H9 (cell line): ENCODE data around the gene ZC3H10. TPM values are rescaled to one million over a fixed set of nuclear protein-coding genes. Genes with fewer than 3 reads are reported as not detected.

Experiments
- DNase-seq: peaks from one replicate; pipeline ENCODE4 v3.0.0-alpha.2; 2017
- H2AFZ ChIP-seq: one replicate; pipeline ENCODE4 v1.6.1; 2013; ENCODE audit warnings: mild to moderate bottlenecking, low read length, control low read depth, moderate library complexity
- H2AK5ac ChIP-seq: 2 replicates; pipeline ENCODE4 v1.6.1; 2013; ENCODE audit warnings: low read length, control low read depth, mixed read lengths; ENCODE audit not compliant: insufficient read length
- H2BK120ac ChIP-seq: one replicate; pipeline ENCODE4 v1.6.1; 2013; ENCODE audit warnings: low read depth, mild to moderate bottlenecking, low read length, control low read depth, inconsistent platforms; ENCODE audit not compliant: poor library complexity, severe bottlenecking
- H2BK12ac ChIP-seq: 2 replicates; pipeline ENCODE4 v1.6.1; 2013; ENCODE audit warnings: low read length, control low read depth, mixed read lengths, low read depth; ENCODE audit not compliant: insufficient read length
- H2BK15ac ChIP-seq: 2 replicates; pipeline ENCODE4 v1.6.1; 2013; ENCODE audit warnings: low read depth, low read length, control low read depth
- H2BK20ac ChIP-seq: one replicate; pipeline ENCODE4 v1.6.1; 2013; ENCODE audit warnings: low read depth, mild to moderate bottlenecking, low read length, control low read depth, inconsistent platforms; ENCODE audit not compliant: poor library complexity, severe bottlenecking
- H2BK5ac ChIP-seq: 2 replicates; pipeline ENCODE4 v1.6.1; 2013; ENCODE audit warnings: low read length, control low read depth, mixed read lengths; ENCODE audit not compliant: insufficient read length
- H3K14ac ChIP-seq: 2 replicates; pipeline ENCODE4 v1.6.1; 2013; ENCODE audit warnings: low read length, control low read depth; ENCODE audit not compliant: insufficient read depth
- H3K18ac ChIP-seq: 2 replicates; pipeline ENCODE4 v1.6.1; 2013; ENCODE audit warnings: low read depth, mild to moderate bottlenecking, mixed read lengths, low read length, control low read depth; ENCODE audit not compliant: insufficient read length
- H3K23ac ChIP-seq: 2 replicates; pipeline ENCODE4 v1.6.1; 2013; ENCODE audit warnings: low read length, control low read depth, mixed read lengths, low read depth; ENCODE audit not compliant: insufficient read length
- H3K23me2 ChIP-seq: 2 replicates; pipeline ENCODE4 v1.6.1; 2013; ENCODE audit warnings: low read depth, mild to moderate bottlenecking, mixed read lengths, low read length, control low read depth; ENCODE audit not compliant: insufficient read length, poor library complexity, severe bottlenecking
- H3K27ac ChIP-seq: 2 replicates; pipeline ENCODE4 v1.5.1; 2013; ENCODE audit warnings: low read length, control low read depth, mixed read lengths, low read depth; ENCODE audit not compliant: insufficient read length
- H3K27me3 ChIP-seq: 2 replicates; pipeline ENCODE4 v1.6.1; 2013; ENCODE audit warnings: low read length, control low read depth, inconsistent platforms; ENCODE audit not compliant: insufficient read depth
- H3K4ac ChIP-seq: 2 replicates; pipeline ENCODE4 v1.6.1; 2013; ENCODE audit warnings: low read depth, mild to moderate bottlenecking, control low read depth, inconsistent platforms, low read length, moderate library complexity
- H3K4me1 ChIP-seq: 2 replicates; pipeline ENCODE4 v1.6.1; 2013; ENCODE audit warnings: low read length, control low read depth, inconsistent platforms; ENCODE audit not compliant: insufficient read depth
- H3K4me2 ChIP-seq: 2 replicates; pipeline ENCODE4 v1.6.1; 2013; ENCODE audit warnings: low read length, control low read depth, mixed read lengths; ENCODE audit not compliant: insufficient read length, insufficient read depth
- H3K56ac ChIP-seq: 2 replicates; pipeline ENCODE4 v1.6.1; 2013; ENCODE audit warnings: low read depth, mild to moderate bottlenecking, mixed read lengths, low read length, control low read depth; ENCODE audit not compliant: insufficient read length
- H3K79me1 ChIP-seq: 2 replicates; pipeline ENCODE4 v1.6.1; 2013; ENCODE audit warnings: low read depth, mild to moderate bottlenecking, moderate library complexity, low read length, control low read depth, inconsistent platforms; ENCODE audit not compliant: insufficient read depth, poor library complexity, severe bottlenecking
- H3K79me2 ChIP-seq: 2 replicates; pipeline ENCODE4 v1.6.1; 2013; ENCODE audit warnings: low read length, control low read depth, inconsistent platforms; ENCODE audit not compliant: insufficient read depth
- H3K9ac ChIP-seq: 2 replicates; pipeline ENCODE4 v1.6.1; 2013; ENCODE audit warnings: low read length, control low read depth, mixed read lengths; ENCODE audit not compliant: insufficient read length; ENCODE audit errors: extremely low read depth
- H3K9me3 ChIP-seq: one replicate; pipeline ENCODE4 v1.6.1; 2013; ENCODE audit warnings: low read depth, low read length, inconsistent platforms; ENCODE audit not compliant: control insufficient read depth
- H3T11ph ChIP-seq: one replicate; pipeline ENCODE4 v1.6.1; 2013; ENCODE audit warnings: mild to moderate bottlenecking, low read length, control low read depth, inconsistent platforms
- H4K20me1 ChIP-seq: one replicate; pipeline ENCODE4 v1.6.1; 2013; ENCODE audit not compliant: control insufficient read depth, insufficient read length, insufficient read depth
- H4K5ac ChIP-seq: 2 replicates; pipeline ENCODE4 v1.6.1; 2013; ENCODE audit warnings: low read depth, mild to moderate bottlenecking, mixed read lengths, low read length, control low read depth; ENCODE audit not compliant: insufficient read length
- H4K8ac ChIP-seq: replicated peaks from 2 replicates; pipeline ENCODE4 v1.6.1; 2013; ENCODE audit warnings: low read length, control low read depth, mixed read lengths, low read depth; ENCODE audit not compliant: insufficient read length
- H4K91ac ChIP-seq: 2 replicates; pipeline ENCODE4 v1.6.1; 2013; ENCODE audit warnings: low read depth, mild to moderate bottlenecking, moderate library complexity, mixed read lengths, low read length, control low read depth; ENCODE audit not compliant: insufficient read length
- H3K27ac Mint-ChIP-seq, 3 experiments: 2 replicates in 2 of 3; 3 replicates in 1 of 3; pipeline ENCODE4 v1.8.0; 2020 to 2021; ENCODE audit warnings: mixed read lengths in 3 of 3, mild to moderate bottlenecking in 1 of 3, moderate library complexity in 1 of 3
- H3K27me3 Mint-ChIP-seq: 2 replicates; pipeline ENCODE4 v1.8.0; 2021; ENCODE audit warnings: low read depth, mild to moderate bottlenecking, moderate library complexity, mixed read lengths
- H3K36me3 Mint-ChIP-seq, 3 experiments: 2 replicates in 2 of 3; 3 replicates in 1 of 3; pipeline ENCODE4 v1.8.0; 2020 to 2021; ENCODE audit warnings: low read depth in 3 of 3, mixed read lengths in 3 of 3; ENCODE audit not compliant: insufficient read depth in 1 of 3
- H3K4me1 Mint-ChIP-seq, 2 experiments: 2 replicates each; pipeline ENCODE4 v1.8.0; 2020; ENCODE audit warnings: mixed read lengths in 2 of 2
- H3K4me3 Mint-ChIP-seq, 2 experiments: 2 replicates in 1 of 2; 3 replicates in 1 of 2; pipeline ENCODE4 v1.8.0; 2020 to 2021; ENCODE audit warnings: mild to moderate bottlenecking in 2 of 2, mixed read lengths in 2 of 2, moderate library complexity in 1 of 2
- H3K9me3 Mint-ChIP-seq, 2 experiments: 2 replicates in 1 of 2; 3 replicates in 1 of 2; pipeline ENCODE4 v1.8.0; 2020; ENCODE audit warnings: mild to moderate bottlenecking in 2 of 2, mixed read lengths in 2 of 2, moderate library complexity in 1 of 2
- WGBS: extraction: QIAGEN DNeasy Blood & Tissue Kit; methylation state at CpG from one replicate; pipeline ENCODE4 v1.1.7; 2013; ENCODE audit warnings: missing lambda C conversion rate, low lambda C conversion rate, mixed read lengths; ENCODE audit not compliant: insufficient read length; ENCODE audit errors: extremely low coverage; 5-methylcytosine and 5-hydroxymethylcytosine counted together
- total RNA-seq: library from RNA; stranded (reverse); gene quantifications from 2 replicates; pipeline ENCODE4 v1.2.1, GENCODE V29; 2021
- TF ChIP-seq, protein P1 (sequence below): fragments of 200-600 bp; sonication (generic); conservative IDR thresholded peaks from 3 replicates; pipeline ENCODE4 v1.8.0; 2021; ENCODE audit warnings: antibody characterized with exemption, mild to moderate bottlenecking

The ZC3H10 gene
- total RNA-seq, 1 experiment from 2014 or later = 9.4 TPM

DNA sequence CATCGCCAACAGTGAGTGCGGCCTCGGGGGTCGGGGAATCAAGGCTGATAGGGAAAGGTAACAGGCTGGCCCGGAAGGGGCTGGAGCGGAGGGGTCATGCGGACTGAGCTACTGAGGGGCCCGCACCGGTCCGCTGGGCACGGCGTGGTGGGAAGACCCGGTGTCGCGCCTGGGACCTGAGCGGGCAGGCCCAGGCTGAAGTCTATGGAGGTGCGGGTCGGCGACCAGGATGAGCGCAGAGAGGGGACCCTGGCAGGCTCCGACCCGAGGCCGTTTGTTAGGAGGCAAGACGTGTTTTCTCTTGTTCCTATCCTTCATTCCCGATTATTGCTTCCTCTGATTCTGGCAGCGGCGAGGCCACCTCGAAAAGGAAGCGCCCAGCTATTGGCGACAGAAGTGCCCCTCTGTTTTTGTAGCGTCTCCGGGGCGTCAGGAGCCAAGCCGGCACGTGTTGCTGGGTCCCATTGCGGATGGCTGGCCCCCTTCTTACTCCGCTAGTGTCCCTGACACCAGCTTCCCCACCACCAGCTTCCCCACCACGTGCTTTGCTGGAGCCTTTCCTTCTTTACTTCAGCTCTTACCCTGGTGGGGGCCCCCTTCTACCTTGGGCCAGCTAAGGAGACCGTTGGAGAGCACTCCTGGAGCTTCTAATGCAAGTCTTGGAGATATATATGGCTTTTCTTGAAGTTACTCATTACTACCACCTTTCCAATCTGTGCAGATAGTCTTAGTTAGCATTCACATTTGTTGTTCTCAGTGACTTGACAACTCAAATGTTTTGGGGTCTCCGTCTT lies 13.1 kb upstream of the ZC3H10 start:
- peaks cover 38 to 81% (median 66%) of the 10 kb centered on the region in 3 experiments for H3K36me3 Mint-ChIP-seq
- WGBS = no CpG with 5 or more reads among the region's 40 CpGs

More for the DNA sequence above, 13.1 kb upstream of the ZC3H10 start:
- no peaks in the 10 kb centered on the region for H4K20me1 ChIP-seq
- H3K9me3 Mint-ChIP-seq = peaks cover 0 to 3% of the 10 kb centered on the region in 2 experiments; a peak in 1 of 5 replicates
- H2BK120ac ChIP-seq = no peak overlapping the region
- peaks cover 17% of the 10 kb centered on the region; the same call in 1 of the 2 replicates for H3K79me2 ChIP-seq
- peak overlapping the region; percentile 95 to 100 for H3K4me3 Mint-ChIP-seq
- H2BK5ac ChIP-seq = no peak overlapping the region
- TF ChIP-seq, protein P1, sequence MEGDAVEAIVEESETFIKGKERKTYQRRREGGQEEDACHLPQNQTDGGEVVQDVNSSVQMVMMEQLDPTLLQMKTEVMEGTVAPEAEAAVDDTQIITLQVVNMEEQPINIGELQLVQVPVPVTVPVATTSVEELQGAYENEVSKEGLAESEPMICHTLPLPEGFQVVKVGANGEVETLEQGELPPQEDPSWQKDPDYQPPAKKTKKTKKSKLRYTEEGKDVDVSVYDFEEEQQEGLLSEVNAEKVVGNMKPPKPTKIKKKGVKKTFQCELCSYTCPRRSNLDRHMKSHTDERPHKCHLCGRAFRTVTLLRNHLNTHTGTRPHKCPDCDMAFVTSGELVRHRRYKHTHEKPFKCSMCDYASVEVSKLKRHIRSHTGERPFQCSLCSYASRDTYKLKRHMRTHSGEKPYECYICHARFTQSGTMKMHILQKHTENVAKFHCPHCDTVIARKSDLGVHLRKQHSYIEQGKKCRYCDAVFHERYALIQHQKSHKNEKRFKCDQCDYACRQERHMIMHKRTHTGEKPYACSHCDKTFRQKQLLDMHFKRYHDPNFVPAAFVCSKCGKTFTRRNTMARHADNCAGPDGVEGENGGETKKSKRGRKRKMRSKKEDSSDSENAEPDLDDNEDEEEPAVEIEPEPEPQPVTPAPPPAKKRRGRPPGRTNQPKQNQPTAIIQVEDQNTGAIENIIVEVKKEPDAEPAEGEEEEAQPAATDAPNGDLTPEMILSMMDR = no peak
- H3K18ac ChIP-seq = no peak overlapping the region
- H3K23me2 ChIP-seq = peaks cover 8% of the 10 kb centered on the region
- peak overlapping the region; percentile 81 for H3K4me2 ChIP-seq
- no peak overlapping the region for H3K56ac ChIP-seq
- H4K8ac ChIP-seq = no peak overlapping the region
- H3K27ac ChIP-seq = no peak overlapping the region
- H3K14ac ChIP-seq = peak overlapping the region; percentile 64; the same call in 1 of the 2 replicates
- H3K23ac ChIP-seq = no peak overlapping the region
- no peak overlapping the region for H2BK20ac ChIP-seq
- no peak overlapping the region for H2AK5ac ChIP-seq
- H3K27ac Mint-ChIP-seq = peak overlapping the region; percentile 98 to 100 (median 99); a peak in 6 of 7 replicates
- no peak overlapping the region for H2BK12ac ChIP-seq
- H4K5ac ChIP-seq = no peak overlapping the region
- no peaks in the 10 kb centered on the region for H3K27me3 ChIP-seq
- H3K4me1 ChIP-seq = peaks cover 8% of the 10 kb centered on the region; the same call in 1 of the 2 replicates
- no peak overlapping the region for H2AFZ ChIP-seq
- no peaks in the 10 kb centered on the region; the same call in 1 of the 2 replicates for H3K27me3 Mint-ChIP-seq
- H3K9me3 ChIP-seq = no peaks in the 10 kb centered on the region
- H3K79me1 ChIP-seq = no peaks in the 10 kb centered on the region
- no peak overlapping the region for H2BK15ac ChIP-seq
- peaks cover 22 to 27% of the 10 kb centered on the region in 2 experiments for H3K4me1 Mint-ChIP-seq
- no peak overlapping the region for H4K91ac ChIP-seq
- peak overlapping the region; percentile 78 for H3K9ac ChIP-seq
- no peak overlapping the region for H3K4ac ChIP-seq
- no peak for DNase-seq
- no peak overlapping the region for H3T11ph ChIP-seq
